Calu3 (cell line): Measurements from ENCODE around the gene RPP40. TPM values are rescaled to one million over a fixed set of nuclear protein-coding genes. Genes with fewer than 3 reads are reported as not detected.

ENCODE experiments used
- BruUV-seq: library from RNA; stranded (reverse); fragments of 400-500 nt; replicated peaks from 2 replicates; lab custom pipeline; 2021; lab: Mats Ljungman, UMichigan
- CTCF ChIA-PET: fragments of 300-600 bp; sonication (Branson Sonifier 250); formaldehyde crosslinking; loops from one replicate; lab custom pipeline; 2022; ENCODE audit warnings: antibody characterized with exemption; lab: Charles Lee
- DNase-seq: peaks from one replicate; pipeline ENCODE4 v3.0.0; 2022
- H3K27ac Mint-ChIP-seq: one replicate; pipeline ENCODE4 v1.8.0; 2022; ENCODE audit warnings: mixed read lengths; ENCODE audit not compliant: unreplicated experiment
- H3K27me3 Mint-ChIP-seq: one replicate; pipeline ENCODE4 v1.8.0; 2022; ENCODE audit warnings: mixed read lengths; ENCODE audit not compliant: unreplicated experiment
- H3K36me3 Mint-ChIP-seq: one replicate; pipeline ENCODE4 v1.8.0; 2022; ENCODE audit warnings: mild to moderate bottlenecking, moderate library complexity, mixed read lengths; ENCODE audit not compliant: insufficient read depth, unreplicated experiment
- H3K4me1 Mint-ChIP-seq: one replicate; pipeline ENCODE4 v1.8.0; 2022; ENCODE audit warnings: mild to moderate bottlenecking, low read depth, mixed read lengths; ENCODE audit not compliant: unreplicated experiment
- H3K4me3 Mint-ChIP-seq: one replicate; pipeline ENCODE4 v1.8.0; 2022; ENCODE audit warnings: mild to moderate bottlenecking, low read depth, moderate library complexity, mixed read lengths; ENCODE audit not compliant: unreplicated experiment
- H3K9me3 Mint-ChIP-seq: one replicate; pipeline ENCODE4 v1.8.0; 2022; ENCODE audit warnings: low read depth, mixed read lengths; ENCODE audit not compliant: unreplicated experiment
- intact Hi-C: fragments of 100-400 bp; cut with micrococcal nuclease; formaldehyde crosslinking; loops from one replicate; pipeline ENCODE4 v1.10.0; 2022; ENCODE audit not compliant: unreplicated experiment
- total RNA-seq: library from RNA; stranded (reverse); gene quantifications from 2 replicates; pipeline ENCODE4 v1.2.3, GENCODE V29; 2022
- TF ChIP-seq, protein P1 (sequence below): fragments of 200-600 bp; IDR thresholded peaks from one replicate; pipeline ENCODE4 v1.8.0; 2022; ENCODE audit warnings: antibody characterized with exemption; ENCODE audit not compliant: unreplicated experiment

RPP40 gene
- total RNA-seq, 1 experiment from 2014 or later = 11.1 TPM

DNA sequence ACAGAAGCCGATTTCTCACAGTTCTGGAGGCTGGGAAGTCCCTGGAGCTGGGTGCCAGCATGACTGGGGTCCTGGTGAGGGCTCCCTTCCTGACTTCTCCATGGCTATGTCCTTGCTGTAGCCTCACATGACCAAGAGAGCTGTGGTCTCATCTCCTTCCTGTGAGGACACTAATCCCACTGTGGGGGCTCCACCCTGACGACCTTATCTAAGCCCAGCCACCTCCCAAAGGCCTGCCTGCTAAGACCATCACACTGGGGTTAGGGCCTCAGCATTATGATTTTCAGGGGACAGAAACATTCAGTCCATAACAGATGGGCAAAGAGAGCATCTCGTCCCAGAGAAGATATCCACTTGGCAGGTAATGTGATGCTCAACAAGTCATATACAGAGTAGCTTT, 16.8 kb downstream of the RPP40 start:
- H3K36me3 Mint-ChIP-seq = no peaks in the 10 kb centered on the region
- intact Hi-C loops = no loop called here
- TF ChIP-seq, protein P1, sequence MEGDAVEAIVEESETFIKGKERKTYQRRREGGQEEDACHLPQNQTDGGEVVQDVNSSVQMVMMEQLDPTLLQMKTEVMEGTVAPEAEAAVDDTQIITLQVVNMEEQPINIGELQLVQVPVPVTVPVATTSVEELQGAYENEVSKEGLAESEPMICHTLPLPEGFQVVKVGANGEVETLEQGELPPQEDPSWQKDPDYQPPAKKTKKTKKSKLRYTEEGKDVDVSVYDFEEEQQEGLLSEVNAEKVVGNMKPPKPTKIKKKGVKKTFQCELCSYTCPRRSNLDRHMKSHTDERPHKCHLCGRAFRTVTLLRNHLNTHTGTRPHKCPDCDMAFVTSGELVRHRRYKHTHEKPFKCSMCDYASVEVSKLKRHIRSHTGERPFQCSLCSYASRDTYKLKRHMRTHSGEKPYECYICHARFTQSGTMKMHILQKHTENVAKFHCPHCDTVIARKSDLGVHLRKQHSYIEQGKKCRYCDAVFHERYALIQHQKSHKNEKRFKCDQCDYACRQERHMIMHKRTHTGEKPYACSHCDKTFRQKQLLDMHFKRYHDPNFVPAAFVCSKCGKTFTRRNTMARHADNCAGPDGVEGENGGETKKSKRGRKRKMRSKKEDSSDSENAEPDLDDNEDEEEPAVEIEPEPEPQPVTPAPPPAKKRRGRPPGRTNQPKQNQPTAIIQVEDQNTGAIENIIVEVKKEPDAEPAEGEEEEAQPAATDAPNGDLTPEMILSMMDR = no peak
- H3K4me3 Mint-ChIP-seq = no peak overlapping the region
- no peak for DNase-seq
- H3K27me3 Mint-ChIP-seq = peaks cover 15% of the 10 kb centered on the region
- CTCF ChIA-PET = no interaction called here
- BruUV-seq = no TSS peak
- no peaks in the 10 kb centered on the region for H3K4me1 Mint-ChIP-seq
- peaks cover 4% of the 10 kb centered on the region for H3K9me3 Mint-ChIP-seq
- H3K27ac Mint-ChIP-seq = no peak overlapping the region

DNA sequence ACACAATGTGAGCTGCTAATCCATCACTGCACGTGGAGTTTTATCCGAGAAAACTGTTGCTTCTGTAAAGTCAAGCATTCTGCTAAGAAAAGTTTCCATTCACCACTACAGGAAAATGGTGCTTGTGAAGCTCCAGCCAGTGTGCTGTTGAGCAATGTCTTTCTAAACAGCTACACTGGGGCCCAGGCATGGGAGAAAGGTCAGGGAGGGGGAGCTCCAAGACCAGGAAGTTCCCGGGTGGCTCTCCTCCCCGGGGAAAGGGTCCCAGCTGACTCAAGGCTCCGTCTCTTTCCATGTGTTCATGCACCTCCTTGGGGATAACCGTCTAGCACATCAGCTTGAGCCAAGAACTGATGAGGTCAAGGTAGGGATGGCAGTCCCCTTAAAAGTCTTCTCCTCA, 20.5 kb downstream of the RPP40 start:
- no peak overlapping the region for H3K4me3 Mint-ChIP-seq
- CTCF ChIA-PET = no interaction called here
- H3K9me3 Mint-ChIP-seq = peaks cover 7% of the 10 kb centered on the region
- H3K36me3 Mint-ChIP-seq = no peaks in the 10 kb centered on the region
- no peak for DNase-seq
- no TSS peak for BruUV-seq
- peaks cover 15% of the 10 kb centered on the region for H3K27me3 Mint-ChIP-seq
- intact Hi-C loops = no loop called here
- TF ChIP-seq, protein P1 = no peak
- no peak overlapping the region for H3K27ac Mint-ChIP-seq
- H3K4me1 Mint-ChIP-seq = no peaks in the 10 kb centered on the region

DNA sequence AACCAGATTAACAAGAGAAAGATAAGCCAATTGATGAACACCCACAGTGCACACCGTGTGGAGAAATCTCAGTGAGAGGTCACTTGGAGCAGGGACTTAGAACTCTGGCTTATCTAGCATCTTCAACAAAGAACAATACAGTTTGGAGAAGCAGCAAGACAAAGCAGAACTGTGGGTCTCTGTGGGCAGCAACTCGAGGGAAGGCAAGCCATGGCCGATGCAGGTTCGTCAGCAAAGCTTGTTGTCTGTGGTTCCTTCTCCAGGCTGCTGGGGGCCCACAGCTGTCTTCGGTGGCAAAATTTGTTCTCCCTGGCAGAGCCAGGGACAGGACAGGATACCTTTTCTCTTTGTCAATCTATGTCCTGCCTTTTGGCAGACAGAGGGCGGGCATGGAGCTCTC, 22.1 kb downstream of the RPP40 start:
- DNase-seq = no peak
- Mint-ChIP-seq H3K9me3 (peaks cover 9% of the 10 kb centered on the region), H3K27me3 (peaks cover 18% of the 10 kb centered on the region), H3K36me3 (no peaks in the 10 kb centered on the region), H3K4me3 (no peak overlapping the region), H3K27ac (no peak overlapping the region), H3K4me1 (no peaks in the 10 kb centered on the region)
- TF ChIP-seq, protein P1 = no peak
- CTCF ChIA-PET = no interaction called here
- no TSS peak for BruUV-seq
- intact Hi-C loops = no loop called here

DNA sequence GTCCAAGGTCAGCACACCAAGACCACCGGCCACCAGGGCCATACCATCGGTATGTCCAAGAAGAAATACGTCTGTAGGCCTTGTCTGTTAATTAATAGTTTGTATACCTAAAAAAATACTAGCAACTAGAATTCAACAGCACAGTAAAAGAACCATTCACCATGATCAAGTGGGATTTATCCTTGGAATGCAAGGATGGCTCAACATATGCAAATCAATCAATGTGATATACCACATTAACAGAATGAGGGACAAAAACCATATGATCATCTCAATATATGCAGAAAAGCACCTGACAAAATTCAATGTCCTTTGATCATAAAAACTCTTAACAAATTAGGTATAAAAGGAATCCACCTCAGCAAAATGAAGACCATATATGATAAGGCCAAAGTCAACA, 24.4 kb downstream of the RPP40 start:
- no peak for DNase-seq
- intact Hi-C loops = no loop called here
- Mint-ChIP-seq H3K36me3 (no peaks in the 10 kb centered on the region), H3K4me1 (no peaks in the 10 kb centered on the region), H3K27me3 (peaks cover 12% of the 10 kb centered on the region), H3K4me3 (no peak overlapping the region), H3K27ac (no peak overlapping the region), H3K9me3 (peaks cover 10% of the 10 kb centered on the region)
- no TSS peak for BruUV-seq
- TF ChIP-seq, protein P1 = no peak
- CTCF ChIA-PET = no interaction called here

DNA sequence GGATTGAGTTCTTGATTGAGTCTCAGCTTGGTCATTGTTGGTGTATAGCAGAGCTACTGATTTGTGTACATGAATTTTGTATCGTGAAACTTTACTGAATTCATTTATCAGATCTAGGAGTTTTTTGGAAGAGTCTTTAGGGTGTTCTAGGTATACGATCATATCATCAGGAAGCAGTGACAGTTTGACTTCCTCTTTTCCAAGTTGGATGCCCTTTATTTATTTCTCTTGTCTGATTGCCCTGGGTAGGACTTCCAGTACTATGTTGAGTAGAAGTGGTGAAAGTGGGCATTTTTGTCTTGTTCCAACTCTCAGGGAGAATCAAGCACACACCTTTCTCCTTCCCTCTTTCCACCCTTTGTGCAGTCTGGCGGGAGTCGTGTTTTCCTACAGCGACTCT, 26.4 kb downstream of the RPP40 start:
- TF ChIP-seq, protein P1 = no peak
- CTCF ChIA-PET = no interaction called here
- BruUV-seq = no TSS peak
- peaks cover 16% of the 10 kb centered on the region for H3K27me3 Mint-ChIP-seq
- H3K9me3 Mint-ChIP-seq = peaks cover 10% of the 10 kb centered on the region
- H3K36me3 Mint-ChIP-seq = no peaks in the 10 kb centered on the region
- DNase-seq = no peak
- no peaks in the 10 kb centered on the region for H3K4me1 Mint-ChIP-seq
- H3K27ac Mint-ChIP-seq = no peak overlapping the region
- intact Hi-C loops = no loop called here
- H3K4me3 Mint-ChIP-seq = no peak overlapping the region
